ENCODE measurements around the gene CDC42EP1.
A peak's percentile ranks its signal among the peaks of the same experiment; 100 is the strongest.
"Not testable (repeated sequence)": the region's sequence is repeated elsewhere in the genome, so short reads cannot be mapped to it uniquely, and the experiment has no call there.

CDC42EP1 gene

GRCh38 chr22:37604875-37605274 lies 44.6 kb downstream of the CDC42EP1 start:
- DNase-seq (ENCODE audit: low spot score): no peak
- TF ChIP-seq CTCF (IDR thresholded peaks at IDR 0.05): no peak
- Histone ChIP-seq H3K4me3 (no peak overlapping the region), H3K27ac (no peak overlapping the region)

- peak; percentile 87 for DNase-seq (ENCODE audit: low spot score)
- peak overlapping the region; percentile 89 to 99 for H3K27ac ChIP-seq
- peak; percentile 92 for TF ChIP-seq CTCF (IDR thresholded peaks at IDR 0.05)
- H3K4me3 ChIP-seq: peak overlapping the region; percentile 98
Measured at GRCh38 chr22:37607010-37607934, 47.0 kb downstream of the CDC42EP1 start.

GRCh38 chr22:37607935-37608476 lies 47.7 kb downstream of the CDC42EP1 start:
- TF ChIP-seq CTCF (IDR thresholded peaks at IDR 0.05): no peak
- Histone ChIP-seq H3K4me3 (peak overlapping the region; percentile 98), H3K27ac (peak overlapping the region; percentile 89 to 99)
- peak; percentile 75 for DNase-seq (ENCODE audit: low spot score)

- no peak for TF ChIP-seq CTCF (IDR thresholded peaks at IDR 0.05)
- peak; percentile 98 for DNase-seq (ENCODE audit: low spot score)
- H3K27ac ChIP-seq: peak within 1 kb of the TSS; percentile 89 to 99
- peak within 1 kb of the TSS; percentile 98 for H3K4me3 ChIP-seq
Measured at GRCh38 chr22:37608477-37609239, 48.4 kb downstream of the CDC42EP1 start, which contains the start of gene GGA1. Gene GGA1 (plus strand): TSS chr22:37608834. CDS start chr22:37608861, 27 bp downstream.

- no peak for TF ChIP-seq CTCF (IDR thresholded peaks at IDR 0.05)
- Histone ChIP-seq H3K27ac (peak overlapping the region; percentile 89 to 99), H3K4me3 (peak overlapping the region; percentile 98)
- peak; percentile 78 for DNase-seq (ENCODE audit: low spot score)
Measured at GRCh38 chr22:37609240-37610152, 49.2 kb downstream of the CDC42EP1 start.

GRCh38 chr22:37610153-37610475 lies 49.8 kb downstream of the CDC42EP1 start:
- Histone ChIP-seq H3K27ac (peak overlapping the region in 1 of 2 donors; percentile 99), H3K4me3 (peak overlapping the region; percentile 98)
- not testable (repeated sequence) for DNase-seq (ENCODE audit: low spot score)

Data from coronary artery (tissue), 2 donors.